Esophagus mucosa (tissue), 1 donor: Measurements from ENCODE around the gene CSTF2T. TPM values are rescaled to one million over a fixed set of nuclear protein-coding genes. Genes with fewer than 3 reads are reported as not detected.
A peak's percentile ranks its signal among the peaks of the same experiment; 100 is the strongest.

Source experiments
- ATAC-seq: fragments of 200-7000 bp; cut with Tn5 transposase; one replicate; pipeline ENCODE4 v1.9.1; 2020
- total RNA-seq: library from RNA; stranded (reverse); gene quantifications from one replicate; pipeline ENCODE4 v1.2.4, GENCODE V29; 2023
- donor health status: DM: yes; HTN: yes; CAD: no.

Gene CSTF2T, protein sequence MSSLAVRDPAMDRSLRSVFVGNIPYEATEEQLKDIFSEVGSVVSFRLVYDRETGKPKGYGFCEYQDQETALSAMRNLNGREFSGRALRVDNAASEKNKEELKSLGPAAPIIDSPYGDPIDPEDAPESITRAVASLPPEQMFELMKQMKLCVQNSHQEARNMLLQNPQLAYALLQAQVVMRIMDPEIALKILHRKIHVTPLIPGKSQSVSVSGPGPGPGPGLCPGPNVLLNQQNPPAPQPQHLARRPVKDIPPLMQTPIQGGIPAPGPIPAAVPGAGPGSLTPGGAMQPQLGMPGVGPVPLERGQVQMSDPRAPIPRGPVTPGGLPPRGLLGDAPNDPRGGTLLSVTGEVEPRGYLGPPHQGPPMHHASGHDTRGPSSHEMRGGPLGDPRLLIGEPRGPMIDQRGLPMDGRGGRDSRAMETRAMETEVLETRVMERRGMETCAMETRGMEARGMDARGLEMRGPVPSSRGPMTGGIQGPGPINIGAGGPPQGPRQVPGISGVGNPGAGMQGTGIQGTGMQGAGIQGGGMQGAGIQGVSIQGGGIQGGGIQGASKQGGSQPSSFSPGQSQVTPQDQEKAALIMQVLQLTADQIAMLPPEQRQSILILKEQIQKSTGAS
- 10.3 TPM for total RNA-seq

DNA sequence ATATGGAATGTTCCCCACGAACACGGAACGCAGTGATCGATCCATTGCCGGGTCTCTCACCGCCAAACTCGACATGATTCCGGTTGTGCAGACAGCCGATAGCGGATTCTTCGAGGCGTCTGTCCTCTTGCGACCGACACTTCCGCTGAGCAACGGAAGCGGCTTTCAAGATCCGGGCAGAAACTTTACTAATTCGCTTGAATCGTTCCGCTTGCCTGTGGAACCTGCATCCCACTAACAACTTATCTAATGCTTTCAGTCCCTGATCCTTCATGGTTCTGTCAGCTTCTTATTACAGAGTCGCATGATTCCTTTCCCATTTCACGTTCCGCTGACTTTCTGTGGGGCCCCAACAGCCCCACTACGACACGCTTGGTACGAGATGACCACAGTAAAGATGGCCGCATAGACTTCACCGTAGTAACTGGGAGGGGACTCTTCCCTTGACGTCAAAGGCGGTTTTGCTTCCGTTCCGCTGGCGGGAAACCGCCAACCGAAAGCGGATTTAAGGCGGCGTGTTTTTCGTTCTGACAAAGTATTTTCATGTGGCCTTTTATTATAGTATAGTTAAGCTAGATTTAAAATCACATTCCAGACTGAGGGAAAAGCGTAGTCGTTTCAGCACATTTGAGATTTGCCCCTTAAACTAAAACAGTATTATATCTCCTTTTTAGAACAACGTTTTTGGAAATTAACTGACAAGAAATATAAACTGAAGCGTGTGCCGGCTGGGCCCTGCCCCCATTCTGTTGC, at the start of gene CSTF2T:
CSTF2T (minus strand) TSS at position 121 of the 753 bp plus-strand sequence; CDS start at position 75, 46 bp downstream.
- ATAC-seq: peak; percentile 96

- ATAC-seq: no peak
Observed at GRCh38 chr10:51748959-51749358, 49.6 kb upstream of the CSTF2T start.

GRCh38 chr10:51747216-51747615, 47.8 kb upstream of the CSTF2T start:
- no peak for ATAC-seq

- ATAC-seq: no peak
Observed at GRCh38 chr10:51745397-51745796, 46.0 kb upstream of the CSTF2T start.

DNA sequence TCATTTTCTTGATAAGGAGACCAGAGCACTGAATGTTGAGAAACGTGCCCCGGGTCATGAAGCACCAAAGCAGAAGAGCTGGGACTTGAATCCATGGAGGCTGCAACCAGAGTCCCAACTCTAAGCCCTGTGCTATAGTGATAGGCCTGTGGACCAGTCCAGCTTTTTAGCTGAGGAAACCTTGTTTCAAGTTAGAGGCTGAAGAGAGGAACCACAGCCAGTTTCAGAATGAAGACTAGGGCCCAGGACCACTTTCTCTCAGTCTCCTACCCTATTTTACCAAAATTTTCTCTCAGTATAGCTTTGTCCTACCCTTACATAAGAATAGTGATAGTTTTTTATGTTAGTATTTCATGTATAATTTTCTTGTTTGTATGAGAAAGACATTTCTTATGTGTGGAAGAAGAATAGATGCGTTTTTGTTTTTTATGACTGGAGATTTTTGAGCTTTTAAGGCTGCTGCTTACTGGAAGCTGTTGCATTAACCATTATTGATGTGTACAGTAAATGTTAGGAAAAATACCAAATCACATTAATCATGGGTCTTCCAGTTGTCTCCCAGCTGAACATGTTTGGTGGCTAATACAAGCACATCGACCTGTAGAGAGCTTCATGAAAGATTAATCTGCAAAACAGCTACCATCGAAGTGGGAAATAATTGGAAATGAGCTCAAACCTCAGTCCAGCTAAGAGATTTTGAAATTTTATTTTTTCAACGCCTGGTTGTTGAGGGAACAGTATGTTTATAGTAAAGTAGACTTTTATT, 45.0 kb upstream of the CSTF2T start:
- ATAC-seq: no peak

- ATAC-seq: no peak
Observed at GRCh38 chr10:51743146-51743545, 43.8 kb upstream of the CSTF2T start.

GRCh38 chr10:51733057-51733456, 33.7 kb upstream of the CSTF2T start:
- ATAC-seq: no peak

- ATAC-seq: no peak
Observed at GRCh38 chr10:51729822-51730555, 30.6 kb upstream of the CSTF2T start.

DNA sequence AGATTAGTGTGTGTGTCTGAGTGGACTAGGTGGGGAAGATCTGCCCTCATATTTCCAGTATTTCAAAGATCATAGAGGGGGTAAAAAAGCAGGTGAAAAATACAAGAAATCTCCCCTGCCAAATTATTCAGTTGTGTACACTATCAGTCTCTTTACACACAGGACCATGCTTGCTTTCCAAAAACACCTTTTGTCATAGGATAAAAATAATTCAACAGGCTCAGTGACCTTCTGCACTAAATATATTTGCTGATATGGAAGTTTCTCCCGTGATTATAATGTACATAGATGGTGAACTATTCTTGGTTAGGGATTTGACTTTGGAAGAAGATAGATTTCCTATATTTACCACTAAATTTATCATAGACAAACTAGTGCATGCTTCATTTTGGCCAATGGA, 24.6 kb upstream of the CSTF2T start:
- no peak for ATAC-seq

DNA sequence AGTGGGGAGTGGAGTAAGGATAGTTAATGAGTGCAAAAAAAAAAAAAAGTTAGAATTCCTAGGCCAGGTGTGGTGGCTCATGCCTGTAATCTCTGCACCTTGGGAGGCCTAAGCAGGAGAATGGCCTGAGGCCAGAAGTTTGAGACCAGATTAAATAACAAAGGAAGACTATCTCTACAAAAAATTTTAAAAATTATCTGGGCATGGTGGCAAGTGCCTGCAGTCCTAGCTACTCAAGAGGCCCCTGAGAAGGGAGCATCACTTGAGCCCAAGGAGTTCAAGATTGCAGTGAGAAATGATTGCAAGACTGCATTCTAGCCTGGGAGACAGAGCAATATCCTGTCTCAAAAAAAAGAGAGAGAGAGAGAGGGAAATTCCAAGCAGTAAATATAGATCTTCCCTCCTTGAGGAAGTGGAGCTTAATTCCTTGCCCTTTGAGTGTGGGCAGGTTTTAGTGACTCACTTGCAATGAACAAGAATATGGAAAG, 19.5 kb upstream of the CSTF2T start:
- ATAC-seq: no peak

DNA sequence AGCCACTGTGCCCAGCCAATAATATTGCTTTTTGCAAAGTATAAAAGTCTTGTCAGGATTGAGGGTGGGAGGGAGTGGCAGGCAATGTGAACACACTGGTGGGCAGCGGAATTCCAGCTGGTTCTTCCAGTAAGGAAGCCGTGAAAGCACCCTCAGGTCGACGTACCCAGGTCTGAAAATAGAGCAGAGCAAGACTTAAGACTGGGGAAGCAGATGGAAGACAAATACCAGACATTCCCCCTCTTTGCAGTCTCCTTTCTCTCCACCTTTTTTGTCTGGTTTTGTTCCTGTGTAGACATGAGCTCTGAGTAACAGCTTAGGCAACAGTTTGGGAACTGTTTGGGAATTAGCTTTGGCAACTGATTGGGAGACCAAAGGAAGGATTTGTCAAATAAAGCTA, 17.6 kb upstream of the CSTF2T start:
- no peak for ATAC-seq

GRCh38 chr10:51711519-51711891, 12.1 kb upstream of the CSTF2T start:
- ATAC-seq: no peak

- no peak for ATAC-seq
Observed at GRCh38 chr10:51709324-51709972, 10.1 kb upstream of the CSTF2T start.

DNA sequence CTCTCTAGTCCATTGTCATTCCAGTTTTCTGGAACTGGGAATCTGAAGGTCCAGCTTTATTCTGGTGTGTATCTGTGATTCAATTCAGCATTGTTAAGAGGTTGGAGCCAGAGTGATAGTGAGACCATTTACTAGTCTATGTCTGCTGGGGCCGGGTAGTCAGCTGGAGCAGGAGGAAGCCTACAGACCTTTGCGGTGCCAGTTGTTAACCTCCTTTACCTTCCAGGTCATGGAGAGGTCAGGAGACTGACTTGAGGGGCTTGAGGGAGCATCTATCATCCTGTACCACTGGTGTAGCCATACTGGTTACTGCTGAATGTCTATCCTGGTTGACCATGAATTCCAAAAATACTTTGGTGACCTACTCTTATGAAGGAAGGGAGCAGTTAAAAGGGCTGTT, 9.2 kb upstream of the CSTF2T start:
- no peak for ATAC-seq

DNA sequence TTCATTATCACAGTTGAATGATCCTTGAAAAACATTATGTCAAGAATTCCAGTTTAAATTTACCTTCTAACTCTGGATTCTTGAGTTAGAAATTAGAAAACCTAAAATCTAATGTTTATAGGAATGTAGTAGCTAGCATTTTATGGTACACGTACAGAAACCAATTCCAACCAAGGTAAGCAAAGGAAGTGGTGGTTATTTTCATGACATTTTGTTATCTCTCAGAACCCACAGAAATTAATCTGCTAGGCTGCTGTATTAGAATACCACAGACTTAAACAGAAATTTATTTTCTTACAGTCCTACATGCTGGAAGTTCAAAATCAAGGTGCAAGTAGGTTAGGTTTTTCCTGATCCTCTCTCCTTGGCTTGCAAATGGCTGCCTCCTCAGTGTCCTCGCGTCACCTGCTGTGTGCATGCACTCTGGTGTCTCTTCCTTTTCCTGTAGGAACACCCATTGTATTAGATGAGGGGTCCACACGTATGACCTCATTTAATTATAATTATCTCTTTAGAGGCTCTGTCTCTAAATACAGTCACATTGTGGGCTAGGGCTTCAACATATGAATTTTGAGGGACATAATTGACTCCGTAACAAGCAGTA, 8.5 kb upstream of the CSTF2T start:
- no peak for ATAC-seq

GRCh38 chr10:51707392-51707791, 8.0 kb upstream of the CSTF2T start:
- ATAC-seq: no peak

DNA sequence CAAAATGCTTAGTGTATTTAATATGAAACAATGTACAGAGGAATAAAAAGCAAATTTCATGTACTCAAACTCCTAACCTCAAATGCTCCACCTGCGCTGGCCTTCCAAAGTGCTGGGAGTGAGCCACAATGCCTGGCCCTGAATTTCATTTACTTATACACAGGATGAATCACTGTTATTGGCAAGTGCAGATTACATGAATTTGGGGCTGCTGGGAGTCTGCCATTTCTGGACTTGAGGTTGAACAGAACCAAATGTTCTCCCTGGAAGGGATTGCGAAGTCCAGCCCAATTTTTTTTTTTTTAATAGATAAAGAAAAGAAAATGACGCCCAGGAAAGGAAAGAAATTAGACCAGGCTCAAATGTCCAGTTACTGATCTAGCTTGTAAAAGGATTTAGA, 6.8 kb upstream of the CSTF2T start:
- no peak for ATAC-seq

GRCh38 chr10:51705774-51706173, 6.4 kb upstream of the CSTF2T start:
- ATAC-seq: no peak

GRCh38 chr10:51700228-51700817, 928 bp upstream of the CSTF2T start:
- no peak for ATAC-seq

DNA sequence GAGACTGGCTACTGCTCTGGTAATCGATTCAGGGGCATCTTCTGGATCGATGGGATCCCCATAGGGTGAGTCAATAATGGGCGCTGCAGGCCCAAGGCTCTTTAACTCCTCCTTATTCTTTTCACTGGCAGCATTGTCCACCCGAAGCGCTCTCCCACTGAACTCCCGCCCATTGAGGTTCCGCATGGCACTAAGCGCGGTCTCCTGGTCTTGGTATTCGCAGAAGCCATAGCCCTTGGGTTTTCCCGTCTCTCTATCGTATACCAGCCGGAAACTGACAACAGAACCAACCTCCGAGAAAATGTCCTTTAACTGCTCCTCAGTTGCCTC, 285 bp downstream of the CSTF2T start:
- ATAC-seq: peak; percentile 12
